H9 (cell line): Measurements from ENCODE around the gene TMEM253. TPM values are rescaled to one million over a fixed set of nuclear protein-coding genes. Genes with fewer than 3 reads are reported as not detected.

ENCODE experiments used
- DNase-seq: peaks from one replicate; pipeline ENCODE4 v3.0.0-alpha.2; 2017
- H2AFZ ChIP-seq: one replicate; pipeline ENCODE4 v1.6.1; 2013; ENCODE audit warnings: mild to moderate bottlenecking, low read length, control low read depth, moderate library complexity
- H2AK5ac ChIP-seq: 2 replicates; pipeline ENCODE4 v1.6.1; 2013; ENCODE audit warnings: low read length, control low read depth, mixed read lengths; ENCODE audit not compliant: insufficient read length
- H2BK120ac ChIP-seq: one replicate; pipeline ENCODE4 v1.6.1; 2013; ENCODE audit warnings: low read depth, mild to moderate bottlenecking, low read length, control low read depth, inconsistent platforms; ENCODE audit not compliant: poor library complexity, severe bottlenecking
- H2BK12ac ChIP-seq: 2 replicates; pipeline ENCODE4 v1.6.1; 2013; ENCODE audit warnings: low read length, control low read depth, mixed read lengths, low read depth; ENCODE audit not compliant: insufficient read length
- H2BK15ac ChIP-seq: 2 replicates; pipeline ENCODE4 v1.6.1; 2013; ENCODE audit warnings: low read depth, low read length, control low read depth
- H2BK20ac ChIP-seq: one replicate; pipeline ENCODE4 v1.6.1; 2013; ENCODE audit warnings: low read depth, mild to moderate bottlenecking, low read length, control low read depth, inconsistent platforms; ENCODE audit not compliant: poor library complexity, severe bottlenecking
- H2BK5ac ChIP-seq: 2 replicates; pipeline ENCODE4 v1.6.1; 2013; ENCODE audit warnings: low read length, control low read depth, mixed read lengths; ENCODE audit not compliant: insufficient read length
- H3K14ac ChIP-seq: 2 replicates; pipeline ENCODE4 v1.6.1; 2013; ENCODE audit warnings: low read length, control low read depth; ENCODE audit not compliant: insufficient read depth
- H3K18ac ChIP-seq: 2 replicates; pipeline ENCODE4 v1.6.1; 2013; ENCODE audit warnings: low read depth, mild to moderate bottlenecking, mixed read lengths, low read length, control low read depth; ENCODE audit not compliant: insufficient read length
- H3K23ac ChIP-seq: 2 replicates; pipeline ENCODE4 v1.6.1; 2013; ENCODE audit warnings: low read length, control low read depth, mixed read lengths, low read depth; ENCODE audit not compliant: insufficient read length
- H3K23me2 ChIP-seq: 2 replicates; pipeline ENCODE4 v1.6.1; 2013; ENCODE audit warnings: low read depth, mild to moderate bottlenecking, mixed read lengths, low read length, control low read depth; ENCODE audit not compliant: insufficient read length, poor library complexity, severe bottlenecking
- H3K27ac ChIP-seq: 2 replicates; pipeline ENCODE4 v1.5.1; 2013; ENCODE audit warnings: low read length, control low read depth, mixed read lengths, low read depth; ENCODE audit not compliant: insufficient read length
- H3K27me3 ChIP-seq: 2 replicates; pipeline ENCODE4 v1.6.1; 2013; ENCODE audit warnings: low read length, control low read depth, inconsistent platforms; ENCODE audit not compliant: insufficient read depth
- H3K4ac ChIP-seq: 2 replicates; pipeline ENCODE4 v1.6.1; 2013; ENCODE audit warnings: low read depth, mild to moderate bottlenecking, control low read depth, inconsistent platforms, low read length, moderate library complexity
- H3K4me1 ChIP-seq: 2 replicates; pipeline ENCODE4 v1.6.1; 2013; ENCODE audit warnings: low read length, control low read depth, inconsistent platforms; ENCODE audit not compliant: insufficient read depth
- H3K4me2 ChIP-seq: 2 replicates; pipeline ENCODE4 v1.6.1; 2013; ENCODE audit warnings: low read length, control low read depth, mixed read lengths; ENCODE audit not compliant: insufficient read length, insufficient read depth
- H3K56ac ChIP-seq: 2 replicates; pipeline ENCODE4 v1.6.1; 2013; ENCODE audit warnings: low read depth, mild to moderate bottlenecking, mixed read lengths, low read length, control low read depth; ENCODE audit not compliant: insufficient read length
- H3K79me1 ChIP-seq: 2 replicates; pipeline ENCODE4 v1.6.1; 2013; ENCODE audit warnings: low read depth, mild to moderate bottlenecking, moderate library complexity, low read length, control low read depth, inconsistent platforms; ENCODE audit not compliant: insufficient read depth, poor library complexity, severe bottlenecking
- H3K79me2 ChIP-seq: 2 replicates; pipeline ENCODE4 v1.6.1; 2013; ENCODE audit warnings: low read length, control low read depth, inconsistent platforms; ENCODE audit not compliant: insufficient read depth
- H3K9ac ChIP-seq: 2 replicates; pipeline ENCODE4 v1.6.1; 2013; ENCODE audit warnings: low read length, control low read depth, mixed read lengths; ENCODE audit not compliant: insufficient read length; ENCODE audit errors: extremely low read depth
- H3K9me3 ChIP-seq: one replicate; pipeline ENCODE4 v1.6.1; 2013; ENCODE audit warnings: low read depth, low read length, inconsistent platforms; ENCODE audit not compliant: control insufficient read depth
- H3T11ph ChIP-seq: one replicate; pipeline ENCODE4 v1.6.1; 2013; ENCODE audit warnings: mild to moderate bottlenecking, low read length, control low read depth, inconsistent platforms
- H4K20me1 ChIP-seq: one replicate; pipeline ENCODE4 v1.6.1; 2013; ENCODE audit not compliant: control insufficient read depth, insufficient read length, insufficient read depth
- H4K5ac ChIP-seq: 2 replicates; pipeline ENCODE4 v1.6.1; 2013; ENCODE audit warnings: low read depth, mild to moderate bottlenecking, mixed read lengths, low read length, control low read depth; ENCODE audit not compliant: insufficient read length
- H4K8ac ChIP-seq: replicated peaks from 2 replicates; pipeline ENCODE4 v1.6.1; 2013; ENCODE audit warnings: low read length, control low read depth, mixed read lengths, low read depth; ENCODE audit not compliant: insufficient read length
- H4K91ac ChIP-seq: 2 replicates; pipeline ENCODE4 v1.6.1; 2013; ENCODE audit warnings: low read depth, mild to moderate bottlenecking, moderate library complexity, mixed read lengths, low read length, control low read depth; ENCODE audit not compliant: insufficient read length
- H3K27ac Mint-ChIP-seq, 3 experiments: 2 replicates in 2 of 3; 3 replicates in 1 of 3; pipeline ENCODE4 v1.8.0; 2020 to 2021; ENCODE audit warnings: mixed read lengths in 3 of 3, mild to moderate bottlenecking in 1 of 3, moderate library complexity in 1 of 3
- H3K27me3 Mint-ChIP-seq: 2 replicates; pipeline ENCODE4 v1.8.0; 2021; ENCODE audit warnings: low read depth, mild to moderate bottlenecking, moderate library complexity, mixed read lengths
- H3K36me3 Mint-ChIP-seq, 3 experiments: 2 replicates in 2 of 3; 3 replicates in 1 of 3; pipeline ENCODE4 v1.8.0; 2020 to 2021; ENCODE audit warnings: low read depth in 3 of 3, mixed read lengths in 3 of 3; ENCODE audit not compliant: insufficient read depth in 1 of 3
- H3K4me1 Mint-ChIP-seq, 2 experiments: 2 replicates each; pipeline ENCODE4 v1.8.0; 2020; ENCODE audit warnings: mixed read lengths in 2 of 2
- H3K4me3 Mint-ChIP-seq, 2 experiments: 2 replicates in 1 of 2; 3 replicates in 1 of 2; pipeline ENCODE4 v1.8.0; 2020 to 2021; ENCODE audit warnings: mild to moderate bottlenecking in 2 of 2, mixed read lengths in 2 of 2, moderate library complexity in 1 of 2
- H3K9me3 Mint-ChIP-seq, 2 experiments: 2 replicates in 1 of 2; 3 replicates in 1 of 2; pipeline ENCODE4 v1.8.0; 2020; ENCODE audit warnings: mild to moderate bottlenecking in 2 of 2, mixed read lengths in 2 of 2, moderate library complexity in 1 of 2
- WGBS: extraction: QIAGEN DNeasy Blood & Tissue Kit; methylation state at CpG from one replicate; pipeline ENCODE4 v1.1.7; 2013; ENCODE audit warnings: missing lambda C conversion rate, low lambda C conversion rate, mixed read lengths; ENCODE audit not compliant: insufficient read length; ENCODE audit errors: extremely low coverage; 5-methylcytosine and 5-hydroxymethylcytosine counted together
- total RNA-seq: library from RNA; stranded (reverse); gene quantifications from 2 replicates; pipeline ENCODE4 v1.2.1, GENCODE V29; 2021
- TF ChIP-seq, protein P1 (sequence below): fragments of 200-600 bp; sonication (generic); conservative IDR thresholded peaks from 3 replicates; pipeline ENCODE4 v1.8.0; 2021; ENCODE audit warnings: antibody characterized with exemption, mild to moderate bottlenecking

Gene TMEM253
- total RNA-seq, 1 experiment from 2014 or later: 2.2 TPM

DNA sequence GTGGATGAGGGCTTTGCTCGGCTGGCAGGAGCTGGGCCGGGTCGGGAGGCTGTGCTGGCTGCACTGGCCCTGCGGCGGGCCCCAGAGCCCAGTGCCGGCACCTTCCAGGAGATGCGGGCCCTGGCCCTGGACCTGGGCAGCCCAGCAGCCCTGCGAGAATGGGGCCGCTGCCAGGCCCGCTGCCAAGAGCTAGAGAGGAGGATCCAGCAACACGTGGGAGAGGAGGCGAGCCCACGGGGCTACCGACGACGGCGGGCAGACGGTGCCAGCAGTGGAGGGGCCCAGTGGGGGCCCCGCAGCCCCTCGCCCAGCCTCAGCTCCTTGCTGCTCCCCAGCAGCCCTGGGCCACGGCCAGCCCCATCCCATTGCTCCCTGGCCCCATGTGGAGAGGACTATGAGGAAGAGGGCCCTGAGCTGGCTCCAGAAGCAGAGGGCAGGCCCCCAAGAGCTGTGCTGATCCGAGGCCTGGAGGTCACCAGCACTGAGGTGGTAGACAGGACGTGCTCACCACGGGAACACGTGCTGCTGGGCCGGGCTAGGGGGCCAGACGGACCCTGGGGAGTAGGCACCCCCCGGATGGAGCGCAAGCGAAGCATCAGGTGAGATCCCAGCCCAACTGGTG, 19.2 kb upstream of the TMEM253 start:
- H3K4me2 ChIP-seq: no peak overlapping the region
- H2BK120ac ChIP-seq: no peak overlapping the region
- H3K18ac ChIP-seq: no peak overlapping the region
- H4K91ac ChIP-seq: no peak overlapping the region
- H2BK5ac ChIP-seq: no peak overlapping the region
- no peaks in the 10 kb centered on the region for H3K9me3 ChIP-seq
- no peak overlapping the region for H3K14ac ChIP-seq
- no peak overlapping the region for H2AK5ac ChIP-seq
- no peak overlapping the region for H4K8ac ChIP-seq
- no peaks in the 10 kb centered on the region for H3K23me2 ChIP-seq
- H3K27ac ChIP-seq: no peak overlapping the region
- no peak overlapping the region for H3K56ac ChIP-seq
- no peak for DNase-seq
- peak overlapping the region in 1 of 3 experiments; percentile 73; a peak in 1 of 7 replicates for H3K27ac Mint-ChIP-seq
- no peak overlapping the region for H3K9ac ChIP-seq
- no peaks in the 10 kb centered on the region for H3K79me1 ChIP-seq
- no peak overlapping the region for H2BK12ac ChIP-seq
- no CpG with 5 or more reads among the region's 30 CpGs for WGBS
- H3K36me3 Mint-ChIP-seq: peaks cover 60 to 94% (median 88%) of the 10 kb centered on the region in 3 experiments
- H3K4me3 Mint-ChIP-seq: no peak overlapping the region
- peaks cover under 1 to 2% of the 10 kb centered on the region in 2 experiments; a peak in 1 of 4 replicates for H3K4me1 Mint-ChIP-seq
- no peak overlapping the region for H3K23ac ChIP-seq
- H3K9me3 Mint-ChIP-seq: no peaks in the 10 kb centered on the region; a peak in 1 of 5 replicates
- H3K79me2 ChIP-seq: no peaks in the 10 kb centered on the region
- H3K27me3 Mint-ChIP-seq: no peaks in the 10 kb centered on the region
- H3K4ac ChIP-seq: no peak overlapping the region
- no peaks in the 10 kb centered on the region for H3K4me1 ChIP-seq
- H4K5ac ChIP-seq: no peak overlapping the region
- H3K27me3 ChIP-seq: no peaks in the 10 kb centered on the region
- no peak overlapping the region for H2BK20ac ChIP-seq
- H4K20me1 ChIP-seq: no peaks in the 10 kb centered on the region
- no peak overlapping the region for H2AFZ ChIP-seq
- TF ChIP-seq, protein P1, sequence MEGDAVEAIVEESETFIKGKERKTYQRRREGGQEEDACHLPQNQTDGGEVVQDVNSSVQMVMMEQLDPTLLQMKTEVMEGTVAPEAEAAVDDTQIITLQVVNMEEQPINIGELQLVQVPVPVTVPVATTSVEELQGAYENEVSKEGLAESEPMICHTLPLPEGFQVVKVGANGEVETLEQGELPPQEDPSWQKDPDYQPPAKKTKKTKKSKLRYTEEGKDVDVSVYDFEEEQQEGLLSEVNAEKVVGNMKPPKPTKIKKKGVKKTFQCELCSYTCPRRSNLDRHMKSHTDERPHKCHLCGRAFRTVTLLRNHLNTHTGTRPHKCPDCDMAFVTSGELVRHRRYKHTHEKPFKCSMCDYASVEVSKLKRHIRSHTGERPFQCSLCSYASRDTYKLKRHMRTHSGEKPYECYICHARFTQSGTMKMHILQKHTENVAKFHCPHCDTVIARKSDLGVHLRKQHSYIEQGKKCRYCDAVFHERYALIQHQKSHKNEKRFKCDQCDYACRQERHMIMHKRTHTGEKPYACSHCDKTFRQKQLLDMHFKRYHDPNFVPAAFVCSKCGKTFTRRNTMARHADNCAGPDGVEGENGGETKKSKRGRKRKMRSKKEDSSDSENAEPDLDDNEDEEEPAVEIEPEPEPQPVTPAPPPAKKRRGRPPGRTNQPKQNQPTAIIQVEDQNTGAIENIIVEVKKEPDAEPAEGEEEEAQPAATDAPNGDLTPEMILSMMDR: no peak
- H3T11ph ChIP-seq: no peak overlapping the region
- H2BK15ac ChIP-seq: no peak overlapping the region
